ENCODE measurements around the gene VGLL4. TPM values are rescaled to one million over a fixed set of nuclear protein-coding genes. Genes with fewer than 3 reads are reported as not detected.

The VGLL4 gene
- total RNA-seq, 1 experiment from 2014 or later, result 43.0 TPM

DNA sequence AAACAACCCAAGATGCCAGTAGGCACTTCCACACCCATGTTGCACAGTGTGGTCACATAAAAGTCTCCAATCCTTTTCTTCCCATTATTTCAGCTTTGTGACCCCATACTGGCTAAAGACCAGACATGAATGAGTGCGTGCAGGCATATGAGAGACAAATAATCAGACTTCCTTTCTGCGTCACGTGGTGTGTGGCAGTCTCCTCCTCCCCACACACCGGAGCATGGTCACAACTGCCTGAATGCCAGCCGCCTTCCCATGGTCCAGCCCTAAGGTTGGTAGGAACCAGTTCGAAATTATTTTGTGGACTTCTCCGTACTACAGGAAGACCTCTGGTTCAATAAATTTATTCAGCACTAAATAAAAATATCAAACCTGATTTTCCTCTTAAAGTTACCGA is 65.5 kb downstream of the VGLL4 start:
- ATAC-seq (no peak), DNase-seq (ENCODE audit: low spot score) (no peak)
- Mint-ChIP-seq H3K27ac (no peak overlapping the region), H3K36me3 (peaks cover 6% of the 10 kb centered on the region), H3K27me3 (ENCODE audit: low read depth) (no peaks in the 10 kb centered on the region), H3K4me3 (no peak overlapping the region), H3K9me3 (peaks cover 5% of the 10 kb centered on the region), H3K4me1 (peaks cover 26% of the 10 kb centered on the region)
- ChIA-PET CTCF (interaction anchor here (0.6 to 0.7 kb wide), 2 partner anchors 41 to 268 kb away, joined by 3 read pairs; no protein-coding TSS in a partner anchor), POLR2A (no interaction called here)
- TF ChIP-seq, protein P1, sequence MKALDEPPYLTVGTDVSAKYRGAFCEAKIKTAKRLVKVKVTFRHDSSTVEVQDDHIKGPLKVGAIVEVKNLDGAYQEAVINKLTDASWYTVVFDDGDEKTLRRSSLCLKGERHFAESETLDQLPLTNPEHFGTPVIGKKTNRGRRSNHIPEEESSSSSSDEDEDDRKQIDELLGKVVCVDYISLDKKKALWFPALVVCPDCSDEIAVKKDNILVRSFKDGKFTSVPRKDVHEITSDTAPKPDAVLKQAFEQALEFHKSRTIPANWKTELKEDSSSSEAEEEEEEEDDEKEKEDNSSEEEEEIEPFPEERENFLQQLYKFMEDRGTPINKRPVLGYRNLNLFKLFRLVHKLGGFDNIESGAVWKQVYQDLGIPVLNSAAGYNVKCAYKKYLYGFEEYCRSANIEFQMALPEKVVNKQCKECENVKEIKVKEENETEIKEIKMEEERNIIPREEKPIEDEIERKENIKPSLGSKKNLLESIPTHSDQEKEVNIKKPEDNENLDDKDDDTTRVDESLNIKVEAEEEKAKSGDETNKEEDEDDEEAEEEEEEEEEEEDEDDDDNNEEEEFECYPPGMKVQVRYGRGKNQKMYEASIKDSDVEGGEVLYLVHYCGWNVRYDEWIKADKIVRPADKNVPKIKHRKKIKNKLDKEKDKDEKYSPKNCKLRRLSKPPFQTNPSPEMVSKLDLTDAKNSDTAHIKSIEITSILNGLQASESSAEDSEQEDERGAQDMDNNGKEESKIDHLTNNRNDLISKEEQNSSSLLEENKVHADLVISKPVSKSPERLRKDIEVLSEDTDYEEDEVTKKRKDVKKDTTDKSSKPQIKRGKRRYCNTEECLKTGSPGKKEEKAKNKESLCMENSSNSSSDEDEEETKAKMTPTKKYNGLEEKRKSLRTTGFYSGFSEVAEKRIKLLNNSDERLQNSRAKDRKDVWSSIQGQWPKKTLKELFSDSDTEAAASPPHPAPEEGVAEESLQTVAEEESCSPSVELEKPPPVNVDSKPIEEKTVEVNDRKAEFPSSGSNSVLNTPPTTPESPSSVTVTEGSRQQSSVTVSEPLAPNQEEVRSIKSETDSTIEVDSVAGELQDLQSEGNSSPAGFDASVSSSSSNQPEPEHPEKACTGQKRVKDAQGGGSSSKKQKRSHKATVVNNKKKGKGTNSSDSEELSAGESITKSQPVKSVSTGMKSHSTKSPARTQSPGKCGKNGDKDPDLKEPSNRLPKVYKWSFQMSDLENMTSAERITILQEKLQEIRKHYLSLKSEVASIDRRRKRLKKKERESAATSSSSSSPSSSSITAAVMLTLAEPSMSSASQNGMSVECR (CRISPR knock-in tag; IDR thresholded peaks at IDR 0.05; ENCODE audit: borderline replicate concordance), result no peak
- TF ChIP-seq ZNF317 (CRISPR knock-in tag; IDR thresholded peaks at IDR 0.05; ENCODE audit: borderline replicate concordance, low read depth) (no peak), NR3C1 (CRISPR knock-in tag; conservative IDR thresholded peaks at IDR 0.05; ENCODE audit: low read depth) (no peak), TCF7 (CRISPR knock-in tag; IDR thresholded peaks at IDR 0.05; ENCODE audit: low read depth) (no peak), PRRX2 (CRISPR knock-in tag; IDR thresholded peaks at IDR 0.05) (no peak), ZNF396 (CRISPR knock-in tag; IDR thresholded peaks at IDR 0.05; ENCODE audit: borderline replicate concordance) (no peak), SOX15 (CRISPR knock-in tag; IDR thresholded peaks at IDR 0.05) (no peak)

DNA sequence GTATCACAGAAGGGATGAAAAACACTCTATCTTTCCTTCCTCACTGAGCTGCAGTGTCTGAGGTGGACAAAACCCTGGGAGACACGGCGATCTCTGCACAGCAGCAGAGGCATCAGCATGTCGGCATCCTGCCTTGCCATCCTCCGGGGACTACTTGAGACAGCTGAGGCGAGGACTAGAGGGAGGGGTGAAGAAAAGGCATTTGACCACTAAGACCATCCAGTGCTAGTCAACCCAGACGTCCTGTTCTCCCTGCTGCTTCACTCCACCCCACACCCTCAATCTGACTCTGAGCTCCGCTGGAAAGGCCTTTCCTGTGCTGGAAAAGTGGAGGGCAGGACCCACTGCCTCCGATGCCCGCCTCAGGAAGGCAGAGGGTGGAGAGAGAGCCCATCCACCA is 67.3 kb downstream of the VGLL4 start:
- H3K9me3 Mint-ChIP-seq, result peaks cover 5% of the 10 kb centered on the region
- H3K27ac Mint-ChIP-seq, result peak overlapping the region; percentile 62; the same call in 1 of the 2 replicates
- H3K36me3 Mint-ChIP-seq, result peaks cover 6% of the 10 kb centered on the region
- ChIA-PET POLR2A (no interaction called here), CTCF (interaction anchor here (0.9 kb wide), 1 partner anchor 9 kb away, joined by 3 read pairs; no protein-coding TSS in a partner anchor)
- no peak for ATAC-seq
- peaks cover 9% of the 10 kb centered on the region for H3K4me1 Mint-ChIP-seq
- no peaks in the 10 kb centered on the region for H3K27me3 Mint-ChIP-seq (ENCODE audit: low read depth)
- TF ChIP-seq ZNF317 (CRISPR knock-in tag; IDR thresholded peaks at IDR 0.05; ENCODE audit: borderline replicate concordance, low read depth), result no peak
- TF ChIP-seq FOXK1 (CRISPR knock-in tag; IDR thresholded peaks at IDR 0.05), result no peak
- no peak for TF ChIP-seq ZNF138 (CRISPR knock-in tag; conservative IDR thresholded peaks at IDR 0.05)
- TF ChIP-seq, protein P2, sequence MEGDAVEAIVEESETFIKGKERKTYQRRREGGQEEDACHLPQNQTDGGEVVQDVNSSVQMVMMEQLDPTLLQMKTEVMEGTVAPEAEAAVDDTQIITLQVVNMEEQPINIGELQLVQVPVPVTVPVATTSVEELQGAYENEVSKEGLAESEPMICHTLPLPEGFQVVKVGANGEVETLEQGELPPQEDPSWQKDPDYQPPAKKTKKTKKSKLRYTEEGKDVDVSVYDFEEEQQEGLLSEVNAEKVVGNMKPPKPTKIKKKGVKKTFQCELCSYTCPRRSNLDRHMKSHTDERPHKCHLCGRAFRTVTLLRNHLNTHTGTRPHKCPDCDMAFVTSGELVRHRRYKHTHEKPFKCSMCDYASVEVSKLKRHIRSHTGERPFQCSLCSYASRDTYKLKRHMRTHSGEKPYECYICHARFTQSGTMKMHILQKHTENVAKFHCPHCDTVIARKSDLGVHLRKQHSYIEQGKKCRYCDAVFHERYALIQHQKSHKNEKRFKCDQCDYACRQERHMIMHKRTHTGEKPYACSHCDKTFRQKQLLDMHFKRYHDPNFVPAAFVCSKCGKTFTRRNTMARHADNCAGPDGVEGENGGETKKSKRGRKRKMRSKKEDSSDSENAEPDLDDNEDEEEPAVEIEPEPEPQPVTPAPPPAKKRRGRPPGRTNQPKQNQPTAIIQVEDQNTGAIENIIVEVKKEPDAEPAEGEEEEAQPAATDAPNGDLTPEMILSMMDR (IDR thresholded peaks at IDR 0.05), result no peak
- TF ChIP-seq, protein P3, sequence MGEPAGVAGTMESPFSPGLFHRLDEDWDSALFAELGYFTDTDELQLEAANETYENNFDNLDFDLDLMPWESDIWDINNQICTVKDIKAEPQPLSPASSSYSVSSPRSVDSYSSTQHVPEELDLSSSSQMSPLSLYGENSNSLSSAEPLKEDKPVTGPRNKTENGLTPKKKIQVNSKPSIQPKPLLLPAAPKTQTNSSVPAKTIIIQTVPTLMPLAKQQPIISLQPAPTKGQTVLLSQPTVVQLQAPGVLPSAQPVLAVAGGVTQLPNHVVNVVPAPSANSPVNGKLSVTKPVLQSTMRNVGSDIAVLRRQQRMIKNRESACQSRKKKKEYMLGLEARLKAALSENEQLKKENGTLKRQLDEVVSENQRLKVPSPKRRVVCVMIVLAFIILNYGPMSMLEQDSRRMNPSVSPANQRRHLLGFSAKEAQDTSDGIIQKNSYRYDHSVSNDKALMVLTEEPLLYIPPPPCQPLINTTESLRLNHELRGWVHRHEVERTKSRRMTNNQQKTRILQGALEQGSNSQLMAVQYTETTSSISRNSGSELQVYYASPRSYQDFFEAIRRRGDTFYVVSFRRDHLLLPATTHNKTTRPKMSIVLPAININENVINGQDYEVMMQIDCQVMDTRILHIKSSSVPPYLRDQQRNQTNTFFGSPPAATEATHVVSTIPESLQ (CRISPR knock-in tag; IDR thresholded peaks at IDR 0.05), result no peak
- TF ChIP-seq, protein P4, sequence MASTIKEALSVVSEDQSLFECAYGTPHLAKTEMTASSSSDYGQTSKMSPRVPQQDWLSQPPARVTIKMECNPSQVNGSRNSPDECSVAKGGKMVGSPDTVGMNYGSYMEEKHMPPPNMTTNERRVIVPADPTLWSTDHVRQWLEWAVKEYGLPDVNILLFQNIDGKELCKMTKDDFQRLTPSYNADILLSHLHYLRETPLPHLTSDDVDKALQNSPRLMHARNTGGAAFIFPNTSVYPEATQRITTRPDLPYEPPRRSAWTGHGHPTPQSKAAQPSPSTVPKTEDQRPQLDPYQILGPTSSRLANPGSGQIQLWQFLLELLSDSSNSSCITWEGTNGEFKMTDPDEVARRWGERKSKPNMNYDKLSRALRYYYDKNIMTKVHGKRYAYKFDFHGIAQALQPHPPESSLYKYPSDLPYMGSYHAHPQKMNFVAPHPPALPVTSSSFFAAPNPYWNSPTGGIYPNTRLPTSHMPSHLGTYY (CRISPR knock-in tag; IDR thresholded peaks at IDR 0.05), result no peak
- TF ChIP-seq ZNF396 (CRISPR knock-in tag; IDR thresholded peaks at IDR 0.05; ENCODE audit: borderline replicate concordance), result no peak
- no peak for DNase-seq (ENCODE audit: low spot score)
- H3K4me3 Mint-ChIP-seq, result no peak overlapping the region

DNA sequence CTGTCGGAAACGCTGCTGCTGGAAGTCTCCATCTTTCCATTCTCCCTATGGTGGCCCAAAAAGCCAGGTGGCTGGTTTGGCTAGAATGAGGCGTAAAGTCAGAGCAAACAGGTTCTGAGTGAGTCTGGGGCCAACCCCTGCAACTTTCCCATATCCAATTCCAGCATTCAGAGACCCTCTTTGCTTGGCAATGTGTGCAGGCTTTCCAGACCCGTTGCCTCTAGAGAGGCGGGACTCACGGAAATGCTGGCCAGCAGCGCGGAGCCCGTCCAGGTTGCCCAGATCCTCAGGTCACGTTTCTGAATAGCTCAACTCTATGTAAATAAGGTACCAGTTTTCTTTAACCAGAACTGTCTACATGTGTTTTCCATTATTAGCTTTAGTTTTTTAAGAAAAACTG is 68.0 kb downstream of the VGLL4 start:
- peaks cover 4% of the 10 kb centered on the region for H3K4me1 Mint-ChIP-seq
- no peak for DNase-seq (ENCODE audit: low spot score)
- H3K4me3 Mint-ChIP-seq, result no peak overlapping the region
- H3K9me3 Mint-ChIP-seq, result peaks cover 5% of the 10 kb centered on the region
- no peak for ATAC-seq
- ChIA-PET CTCF (interaction anchor here (0.5 kb wide), 1 partner anchor 197 kb away, joined by 3 read pairs; no protein-coding TSS in a partner anchor), POLR2A (no interaction called here)
- H3K27ac Mint-ChIP-seq, result no peak overlapping the region
- peaks cover 6% of the 10 kb centered on the region for H3K36me3 Mint-ChIP-seq
- no peaks in the 10 kb centered on the region for H3K27me3 Mint-ChIP-seq (ENCODE audit: low read depth)
- no peak for TF ChIP-seq ATF1 (CRISPR knock-in tag; IDR thresholded peaks at IDR 0.05)
- TF ChIP-seq, protein P5, sequence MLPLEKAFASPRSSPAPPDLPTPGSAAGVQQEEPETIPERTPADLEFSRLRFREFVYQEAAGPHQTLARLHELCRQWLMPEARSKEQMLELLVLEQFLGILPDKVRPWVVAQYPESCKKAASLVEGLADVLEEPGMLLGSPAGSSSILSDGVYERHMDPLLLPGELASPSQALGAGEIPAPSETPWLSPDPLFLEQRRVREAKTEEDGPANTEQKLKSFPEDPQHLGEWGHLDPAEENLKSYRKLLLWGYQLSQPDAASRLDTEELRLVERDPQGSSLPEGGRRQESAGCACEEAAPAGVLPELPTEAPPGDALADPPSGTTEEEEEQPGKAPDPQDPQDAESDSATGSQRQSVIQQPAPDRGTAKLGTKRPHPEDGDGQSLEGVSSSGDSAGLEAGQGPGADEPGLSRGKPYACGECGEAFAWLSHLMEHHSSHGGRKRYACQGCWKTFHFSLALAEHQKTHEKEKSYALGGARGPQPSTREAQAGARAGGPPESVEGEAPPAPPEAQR (CRISPR knock-in tag; IDR thresholded peaks at IDR 0.05), result no peak
- TF ChIP-seq, protein P6, sequence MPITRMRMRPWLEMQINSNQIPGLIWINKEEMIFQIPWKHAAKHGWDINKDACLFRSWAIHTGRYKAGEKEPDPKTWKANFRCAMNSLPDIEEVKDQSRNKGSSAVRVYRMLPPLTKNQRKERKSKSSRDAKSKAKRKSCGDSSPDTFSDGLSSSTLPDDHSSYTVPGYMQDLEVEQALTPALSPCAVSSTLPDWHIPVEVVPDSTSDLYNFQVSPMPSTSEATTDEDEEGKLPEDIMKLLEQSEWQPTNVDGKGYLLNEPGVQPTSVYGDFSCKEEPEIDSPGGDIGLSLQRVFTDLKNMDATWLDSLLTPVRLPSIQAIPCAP (CRISPR knock-in tag; IDR thresholded peaks at IDR 0.05), result no peak
- no peak for TF ChIP-seq HMGA2 (CRISPR knock-in tag; IDR thresholded peaks at IDR 0.05)
- TF ChIP-seq, protein P7, sequence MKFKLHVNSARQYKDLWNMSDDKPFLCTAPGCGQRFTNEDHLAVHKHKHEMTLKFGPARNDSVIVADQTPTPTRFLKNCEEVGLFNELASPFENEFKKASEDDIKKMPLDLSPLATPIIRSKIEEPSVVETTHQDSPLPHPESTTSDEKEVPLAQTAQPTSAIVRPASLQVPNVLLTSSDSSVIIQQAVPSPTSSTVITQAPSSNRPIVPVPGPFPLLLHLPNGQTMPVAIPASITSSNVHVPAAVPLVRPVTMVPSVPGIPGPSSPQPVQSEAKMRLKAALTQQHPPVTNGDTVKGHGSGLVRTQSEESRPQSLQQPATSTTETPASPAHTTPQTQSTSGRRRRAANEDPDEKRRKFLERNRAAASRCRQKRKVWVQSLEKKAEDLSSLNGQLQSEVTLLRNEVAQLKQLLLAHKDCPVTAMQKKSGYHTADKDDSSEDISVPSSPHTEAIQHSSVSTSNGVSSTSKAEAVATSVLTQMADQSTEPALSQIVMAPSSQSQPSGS (CRISPR knock-in tag; IDR thresholded peaks at IDR 0.05; ENCODE audit: borderline replicate concordance, low read depth), result no peak
- TF ChIP-seq FOXK1 (CRISPR knock-in tag; IDR thresholded peaks at IDR 0.05), result no peak
- TF ChIP-seq ZNF671 (CRISPR knock-in tag; IDR thresholded peaks at IDR 0.05), result no peak
- TF ChIP-seq FOXP1 (CRISPR knock-in tag; IDR thresholded peaks at IDR 0.05; ENCODE audit: borderline replicate concordance), result no peak

All from WTC11 (cell line).